Choroid plexus epithelial cell (primary cell): ENCODE results near the gene HES4.
A peak's percentile ranks its signal among the peaks of the same experiment; 100 is the strongest.
"Not testable (repeated sequence)": the region's sequence is repeated elsewhere in the genome, so short reads cannot be mapped to it uniquely, and the experiment has no call there.

Experiments used
- DNase-seq: peaks from one replicate; pipeline ENCODE4 v3.0.0-alpha.2; 2010; ENCODE audit warnings: low read depth
- H3K4me3 ChIP-seq: 2 replicates; pipeline ENCODE4 v1.5.1; 2011; ENCODE audit warnings: low read depth, mild to moderate bottlenecking, control low read depth, low read length, moderate library complexity
- TF ChIP-seq, protein P1 (sequence below): conservative IDR thresholded peaks from 2 replicates; pipeline ENCODE4 v1.5.1; 2011; ENCODE audit warnings: low read depth, mild to moderate bottlenecking, control low read depth, inconsistent platforms, low read length, moderate library complexity

The HES4 gene

GRCh38 chr1:1021920-1022259 is 22.0 kb upstream of the HES4 start:
- peak; percentile 40 for DNase-seq
- TF ChIP-seq, protein P1, sequence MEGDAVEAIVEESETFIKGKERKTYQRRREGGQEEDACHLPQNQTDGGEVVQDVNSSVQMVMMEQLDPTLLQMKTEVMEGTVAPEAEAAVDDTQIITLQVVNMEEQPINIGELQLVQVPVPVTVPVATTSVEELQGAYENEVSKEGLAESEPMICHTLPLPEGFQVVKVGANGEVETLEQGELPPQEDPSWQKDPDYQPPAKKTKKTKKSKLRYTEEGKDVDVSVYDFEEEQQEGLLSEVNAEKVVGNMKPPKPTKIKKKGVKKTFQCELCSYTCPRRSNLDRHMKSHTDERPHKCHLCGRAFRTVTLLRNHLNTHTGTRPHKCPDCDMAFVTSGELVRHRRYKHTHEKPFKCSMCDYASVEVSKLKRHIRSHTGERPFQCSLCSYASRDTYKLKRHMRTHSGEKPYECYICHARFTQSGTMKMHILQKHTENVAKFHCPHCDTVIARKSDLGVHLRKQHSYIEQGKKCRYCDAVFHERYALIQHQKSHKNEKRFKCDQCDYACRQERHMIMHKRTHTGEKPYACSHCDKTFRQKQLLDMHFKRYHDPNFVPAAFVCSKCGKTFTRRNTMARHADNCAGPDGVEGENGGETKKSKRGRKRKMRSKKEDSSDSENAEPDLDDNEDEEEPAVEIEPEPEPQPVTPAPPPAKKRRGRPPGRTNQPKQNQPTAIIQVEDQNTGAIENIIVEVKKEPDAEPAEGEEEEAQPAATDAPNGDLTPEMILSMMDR, result no peak
- H3K4me3 ChIP-seq, result no peak overlapping the region

DNA sequence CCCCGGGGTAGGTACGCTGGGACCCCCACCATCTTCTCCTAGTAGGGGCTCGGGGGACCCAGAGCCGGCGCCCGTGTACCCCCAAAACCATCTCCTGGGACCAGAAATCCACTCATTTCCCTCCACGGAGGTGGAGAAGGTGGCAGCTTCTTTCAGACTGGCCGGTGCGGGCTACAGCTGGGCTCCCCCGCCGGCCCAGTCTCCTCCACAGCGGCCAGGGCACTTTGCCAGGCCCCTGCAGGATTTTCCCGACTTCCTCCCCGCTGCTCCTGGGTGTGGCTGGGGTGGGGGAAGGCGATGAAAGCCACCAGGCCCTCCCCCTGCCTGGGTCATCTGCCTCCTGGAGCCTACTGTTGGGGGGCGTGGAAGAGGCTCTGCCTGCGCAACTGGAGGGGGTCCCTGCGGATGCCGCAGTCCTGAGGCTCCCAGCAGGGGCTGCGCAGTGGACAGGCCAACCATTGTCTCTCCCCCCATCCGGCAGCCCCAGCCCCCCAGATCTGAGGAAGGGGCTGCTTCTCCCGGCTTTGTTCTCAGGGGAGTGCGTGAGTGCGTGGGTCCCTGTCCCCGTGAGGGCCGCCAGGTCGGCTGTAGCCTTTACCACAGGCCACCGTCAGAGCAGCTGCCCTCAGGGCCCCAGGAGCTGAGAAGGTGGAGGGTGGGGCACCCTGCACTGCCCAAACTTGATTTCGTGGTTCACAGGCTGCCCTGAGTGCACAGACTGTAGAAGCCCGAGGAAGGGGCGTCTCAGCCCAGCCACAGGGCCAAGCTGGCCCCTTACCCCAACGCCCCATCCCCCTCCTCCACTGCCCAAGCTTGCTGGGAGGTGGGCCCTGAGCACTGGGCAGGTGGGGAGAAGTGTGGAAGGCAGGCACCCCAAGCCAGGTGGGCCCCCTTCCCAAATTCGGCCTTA is 21.4 kb upstream of the HES4 start:
- peak; percentile 72 for DNase-seq
- TF ChIP-seq, protein P1, result no peak
- H3K4me3 ChIP-seq, result peak overlapping the region; percentile 59

GRCh38 chr1:1020415-1021009 is 20.6 kb upstream of the HES4 start:
- TF ChIP-seq, protein P1, result no peak
- H3K4me3 ChIP-seq, result peak overlapping the region; percentile 59
- no peak for DNase-seq

DNA sequence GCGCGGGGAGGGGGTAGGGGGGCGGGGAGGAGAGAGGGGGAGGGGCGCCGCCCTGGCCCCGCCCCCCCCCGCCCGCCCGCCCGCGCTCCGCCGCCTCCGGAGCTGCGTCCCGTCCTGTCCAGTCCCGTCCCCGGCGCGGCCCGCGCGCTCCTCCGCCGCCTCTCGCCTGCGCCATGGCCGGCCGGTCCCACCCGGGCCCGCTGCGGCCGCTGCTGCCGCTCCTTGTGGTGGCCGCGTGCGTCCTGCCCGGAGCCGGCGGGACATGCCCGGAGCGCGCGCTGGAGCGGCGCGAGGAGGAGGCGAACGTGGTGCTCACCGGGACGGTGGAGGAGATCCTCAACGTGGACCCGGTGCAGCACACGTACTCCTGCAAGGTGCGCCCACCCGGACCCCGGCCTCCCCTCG is 20.1 kb upstream of the HES4 start, which contains the start of gene AGRN:
Gene AGRN (plus strand): TSS at position 121 of the 405 bp plus-strand sequence. CDS start 53 bp downstream, at position 174.
- TF ChIP-seq, protein P1, result no peak
- H3K4me3 ChIP-seq, result peak within 1 kb of the TSS; percentile 62
- no peak for DNase-seq

GRCh38 chr1:1019122-1019999 is 19.5 kb upstream of the HES4 start:
- TF ChIP-seq, protein P1, result peak; percentile 42
- H3K4me3 ChIP-seq, result peak overlapping the region; percentile 62
- DNase-seq, result peak; percentile 84

DNA sequence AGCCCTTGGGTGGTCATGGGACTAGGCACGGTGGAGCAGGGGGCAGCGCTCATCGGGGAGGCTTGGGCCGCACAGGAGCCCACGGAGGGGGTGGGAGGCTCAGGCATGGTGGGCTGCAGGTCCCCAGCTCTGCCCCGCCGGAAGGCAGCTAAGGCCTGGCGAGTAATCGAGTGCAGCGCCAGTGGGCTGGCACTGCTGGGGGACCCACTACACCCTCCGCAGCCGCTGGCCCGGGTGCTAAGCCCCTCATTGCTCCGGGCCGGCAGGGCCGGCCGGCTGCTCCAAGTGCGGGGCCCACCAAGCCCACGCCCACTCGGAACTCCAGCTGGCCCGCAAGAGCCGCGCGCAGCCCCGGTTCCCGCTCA is 18.4 kb upstream of the HES4 start:
- not testable (repeated sequence) for DNase-seq, H3K4me3 ChIP-seq

DNA sequence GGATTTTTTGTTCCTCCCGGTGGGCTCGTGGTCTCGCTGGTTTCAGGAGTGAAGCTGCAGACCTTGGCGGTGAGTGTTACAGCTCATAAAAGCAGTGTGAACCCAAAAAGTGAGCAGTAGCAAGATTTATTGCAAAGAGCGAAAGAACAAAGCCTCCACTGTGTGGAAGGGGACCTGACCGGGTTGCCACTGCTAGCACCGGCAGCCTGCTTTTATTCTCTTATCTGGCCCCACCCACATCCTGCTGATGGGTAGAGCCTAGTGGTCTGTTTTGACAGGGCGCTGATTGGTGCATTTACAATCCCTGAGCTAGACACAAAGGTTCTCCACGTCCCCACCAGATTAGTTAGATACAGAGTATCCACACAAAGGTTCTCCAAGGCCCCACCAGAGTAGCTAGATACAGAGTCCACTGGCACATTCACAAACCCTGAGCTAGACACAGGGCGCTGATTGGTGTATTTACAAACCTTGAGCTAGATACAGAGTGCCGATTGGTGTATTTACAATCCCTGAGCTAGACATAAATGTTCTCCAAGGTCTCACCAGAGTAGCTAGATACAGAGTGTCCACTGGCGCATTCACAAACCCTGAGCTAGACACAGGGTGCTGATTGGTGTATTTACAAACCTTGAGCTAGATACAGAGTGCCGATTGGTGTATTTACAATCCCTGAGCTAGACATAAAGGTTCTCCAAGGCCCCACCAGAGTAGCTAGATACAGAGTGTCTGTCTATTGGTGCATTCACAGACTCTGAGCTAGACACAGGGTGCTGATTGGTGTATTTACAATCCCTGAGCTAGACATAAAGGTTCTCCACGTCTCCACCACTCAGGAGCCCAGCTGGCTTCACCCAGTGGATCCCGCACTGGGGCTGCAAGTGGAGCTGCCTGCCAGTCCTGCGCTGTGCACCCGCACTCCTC is 17.8 kb upstream of the HES4 start:
- not testable (repeated sequence) for DNase-seq, H3K4me3 ChIP-seq
